Activated T-helper 1 cell treated with anti-CD3 and anti-CD28 coated beads, Interleukin-12 subunit alpha, Interleukin-12 subunit beta, Interleukin-2, Interleukin-4 antibody, amounts not matched to agents 30 ng/mL and 10 ng/mL and 1 ng/mL, durations not matched to agents 14 hours and 24 hours and 36 hours (primary cell): Measurements from ENCODE around the gene MT1G. TPM values are rescaled to one million over a fixed set of nuclear protein-coding genes. Genes with fewer than 3 reads are reported as not detected.
"Not testable (repeated sequence)": the region's sequence is repeated elsewhere in the genome, so short reads cannot be mapped to it uniquely, and the experiment has no call there.

Experiments
- DNase-seq: peaks from one replicate; pipeline ENCODE4 v3.0.0; 2021; ENCODE audit warnings: low spot score
- H3K27ac Mint-ChIP-seq: one replicate; pipeline ENCODE4 v1.8.0; 2021; ENCODE audit warnings: mild to moderate bottlenecking, mixed read lengths
- H3K27me3 Mint-ChIP-seq: one replicate; pipeline ENCODE4 v1.8.0; 2022; ENCODE audit warnings: mild to moderate bottlenecking, moderate library complexity, mixed read lengths; ENCODE audit not compliant: insufficient read depth
- H3K36me3 Mint-ChIP-seq: one replicate; pipeline ENCODE4 v1.8.0; 2021; ENCODE audit warnings: low read depth, mixed read lengths
- H3K4me1 Mint-ChIP-seq: one replicate; pipeline ENCODE4 v1.8.0; 2021; ENCODE audit warnings: low read depth, mixed read lengths
- H3K4me3 Mint-ChIP-seq: one replicate; pipeline ENCODE4 v1.8.0; 2021; ENCODE audit warnings: mild to moderate bottlenecking, moderate library complexity, mixed read lengths
- H3K9me3 Mint-ChIP-seq: one replicate; pipeline ENCODE4 v1.8.0; 2021; ENCODE audit warnings: mixed read lengths
- intact Hi-C: fragments of 100-400 bp; cut with micrococcal nuclease; formaldehyde crosslinking; loops from one replicate; pipeline ENCODE4 v1.15.1; 2024
- total RNA-seq: library from RNA; stranded (reverse); gene quantifications from 2 replicates; pipeline ENCODE4 v1.2.3, GENCODE V29; 2022

The MT1G gene
- total RNA-seq, 1 donor from 2014 or later: 29.1 TPM

DNA sequence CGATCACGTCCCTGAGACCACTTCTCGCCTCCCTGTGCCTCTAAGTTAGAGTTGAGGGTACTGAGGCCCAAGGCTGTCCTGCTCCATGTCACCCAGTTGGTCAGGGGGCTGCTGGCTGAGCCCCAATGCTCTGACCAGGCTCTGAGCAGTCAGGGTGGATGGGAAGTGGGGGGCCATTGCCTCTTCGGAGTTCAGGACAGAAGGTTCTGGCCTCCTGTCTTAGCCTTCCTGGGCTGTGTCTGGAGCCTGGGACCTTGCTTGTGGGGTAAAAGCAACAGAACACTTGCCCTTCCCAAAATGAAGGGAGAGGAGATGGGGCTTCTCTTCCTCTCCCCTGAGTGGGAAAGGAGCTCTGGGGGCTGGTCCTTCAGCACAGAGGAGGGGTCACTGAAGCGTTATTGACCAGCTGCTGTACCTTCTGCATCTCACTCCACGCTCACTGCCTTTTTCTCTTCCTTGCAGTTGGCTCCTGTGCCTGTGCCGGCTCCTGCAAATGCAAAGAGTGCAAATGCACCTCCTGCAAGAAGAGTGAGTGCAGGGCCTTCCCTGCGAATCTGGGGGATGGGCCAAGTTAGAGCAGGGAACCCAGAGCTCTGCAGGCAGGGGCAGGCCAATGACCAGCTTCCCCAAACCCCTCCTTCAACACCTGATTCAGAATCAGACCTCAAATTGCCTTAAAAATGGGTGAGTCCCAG lies 15.0 kb upstream of the MT1G start:
- Mint-ChIP-seq H3K9me3 (peaks cover 3% of the 10 kb centered on the region), H3K27me3 (no peaks in the 10 kb centered on the region), H3K4me3 (peak overlapping the region; percentile 94), H3K36me3 (peaks cover 11% of the 10 kb centered on the region), H3K4me1 (peaks cover 32% of the 10 kb centered on the region), H3K27ac (peak overlapping the region; percentile 84)
- DNase-seq: no peak
- intact Hi-C loops: loop anchor here (1.0 to 5.0 kb wide), 12 partner anchors 9 to 854 kb away; partner anchors contain the start of genes AMFR, CCDC102A, MT1E and MT1F

DNA sequence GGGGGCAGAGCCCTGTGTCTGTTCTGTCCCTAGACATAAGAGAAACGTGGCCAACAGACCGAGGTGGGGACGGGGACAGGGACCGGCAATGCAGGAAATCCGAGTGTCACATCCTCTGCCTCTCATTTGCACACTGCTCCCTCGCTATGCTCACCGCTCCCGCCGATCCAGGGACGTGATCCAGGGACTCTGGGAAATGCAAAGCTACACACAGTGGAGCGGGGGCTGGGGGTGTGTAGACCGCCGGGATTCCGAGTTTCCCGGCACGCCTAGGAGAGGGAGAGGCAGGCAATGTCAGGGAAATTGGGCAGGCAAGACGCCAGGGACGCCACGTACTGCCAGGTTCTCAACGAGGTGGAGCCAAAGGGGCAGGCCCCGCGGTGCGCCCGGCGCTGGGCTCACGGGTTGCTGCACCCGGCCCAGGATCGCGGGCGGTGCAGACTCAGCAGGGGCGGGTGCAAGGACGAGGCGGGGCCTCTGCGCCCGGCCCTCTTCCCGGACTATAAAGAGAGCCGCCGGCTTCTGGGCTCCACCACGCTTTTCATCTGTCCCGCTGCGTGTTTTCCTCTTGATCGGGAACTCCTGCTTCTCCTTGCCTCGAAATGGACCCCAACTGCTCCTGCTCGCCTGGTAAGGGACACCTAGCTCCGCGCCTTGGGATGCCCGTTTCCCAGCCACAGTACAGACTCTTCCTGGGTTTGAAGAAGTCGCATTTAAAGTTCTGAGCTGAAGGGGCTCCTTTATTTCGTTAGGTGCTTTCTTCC lies 14.3 kb upstream of the MT1G start, which contains the start of gene MT1X:
MT1X (plus strand) TSS at position 532 of the 764 bp plus-strand sequence; CDS start at position 603, 71 bp downstream.
- peaks cover 32% of the 10 kb centered on the region for H3K4me1 Mint-ChIP-seq
- H3K4me3 Mint-ChIP-seq: peak within 1 kb of the TSS; percentile 94
- peaks cover 3% of the 10 kb centered on the region for H3K9me3 Mint-ChIP-seq
- no peaks in the 10 kb centered on the region for H3K27me3 Mint-ChIP-seq
- peaks cover 11% of the 10 kb centered on the region for H3K36me3 Mint-ChIP-seq
- intact Hi-C loops: loop anchor here (1.0 to 5.0 kb wide), 12 partner anchors 8 to 855 kb away; partner anchors contain the start of genes AMFR, CCDC102A, MT1E and MT1F
- DNase-seq: peak; percentile 86
- H3K27ac Mint-ChIP-seq: peak within 1 kb of the TSS; percentile 90

DNA sequence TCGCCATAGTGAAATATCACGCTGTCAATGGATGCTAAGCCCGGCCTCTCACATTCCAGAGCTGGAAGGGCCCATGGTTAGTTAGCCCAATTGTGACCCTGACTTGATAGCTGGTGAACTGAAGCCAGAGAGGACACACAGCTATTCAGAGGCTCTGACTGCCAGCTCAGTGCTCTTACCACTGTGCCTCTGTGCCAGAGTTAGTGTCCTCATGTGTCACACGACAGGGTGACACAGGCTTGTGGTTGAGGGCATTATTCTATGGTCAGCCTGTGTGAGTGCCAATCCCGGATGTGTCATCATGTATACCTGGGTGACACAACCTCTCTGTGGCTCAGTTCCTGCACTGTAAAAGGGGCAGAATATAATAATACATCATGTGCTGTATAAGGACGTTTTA lies 12.0 kb upstream of the MT1G start:
- intact Hi-C loops: loop anchor here (5.0 kb wide), 1 partner anchor 857 kb away; the partner anchor contains the start of gene CCDC102A
- H3K27ac Mint-ChIP-seq: no peak overlapping the region
- H3K27me3 Mint-ChIP-seq: peaks cover 7% of the 10 kb centered on the region
- H3K9me3 Mint-ChIP-seq: no peaks in the 10 kb centered on the region
- H3K4me3 Mint-ChIP-seq: no peak overlapping the region
- H3K36me3 Mint-ChIP-seq: peaks cover 9% of the 10 kb centered on the region
- peaks cover 50% of the 10 kb centered on the region for H3K4me1 Mint-ChIP-seq
- no peak for DNase-seq

DNA sequence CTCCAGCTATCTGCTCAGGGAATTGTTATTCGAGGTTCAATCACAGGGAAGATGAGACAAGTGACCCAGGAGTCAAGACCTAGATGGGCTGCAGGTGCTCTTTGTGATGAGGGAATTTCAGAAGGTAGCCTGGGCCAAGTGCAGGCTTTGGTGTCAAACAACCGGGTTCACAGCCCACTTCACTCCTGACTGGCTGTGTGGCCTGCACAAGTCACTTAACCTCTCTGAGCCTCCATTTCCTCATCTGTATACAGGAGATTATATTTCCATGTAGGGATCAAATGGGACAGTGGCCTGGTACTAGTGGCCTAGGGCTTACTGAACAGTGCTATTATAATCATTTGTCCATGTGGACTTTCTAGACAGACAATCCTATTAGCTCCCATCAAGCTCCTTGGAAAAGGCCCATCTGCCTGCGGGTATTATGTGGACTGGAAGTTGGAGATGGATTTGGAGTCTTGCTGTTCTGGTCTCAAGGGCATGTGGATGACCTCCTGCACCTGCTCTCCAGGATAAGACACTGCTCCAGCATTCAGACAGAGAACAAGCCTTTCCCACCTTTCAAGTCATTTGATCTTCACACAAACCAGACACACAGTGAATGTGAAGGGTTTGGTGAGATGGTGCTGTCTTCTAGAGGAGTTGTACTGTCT lies 11.3 kb upstream of the MT1G start:
- no peak overlapping the region for H3K27ac Mint-ChIP-seq
- intact Hi-C loops: no loop called here
- no peak overlapping the region for H3K4me3 Mint-ChIP-seq
- H3K4me1 Mint-ChIP-seq: peaks cover 47% of the 10 kb centered on the region
- peaks cover 5% of the 10 kb centered on the region for H3K36me3 Mint-ChIP-seq
- no peaks in the 10 kb centered on the region for H3K9me3 Mint-ChIP-seq
- H3K27me3 Mint-ChIP-seq: peaks cover 8% of the 10 kb centered on the region
- DNase-seq: no peak

DNA sequence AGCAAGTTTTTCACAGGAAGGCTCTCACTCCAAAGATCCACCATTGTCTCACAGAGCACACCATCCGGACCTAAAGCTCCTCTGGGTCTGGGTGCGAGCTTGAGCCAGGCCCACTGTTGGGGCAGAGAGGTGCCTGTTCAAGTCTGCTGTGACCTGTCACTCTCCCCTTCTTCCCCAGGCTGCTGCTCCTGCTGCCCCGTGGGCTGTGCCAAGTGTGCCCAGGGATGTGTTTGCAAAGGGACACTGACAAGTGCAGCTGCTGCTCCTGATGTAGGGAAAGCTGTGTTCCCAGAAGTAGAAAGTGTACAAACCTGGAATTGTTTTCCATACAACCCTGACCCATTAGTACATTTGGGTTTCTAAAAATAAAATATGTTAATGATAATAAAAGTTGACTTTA lies 9.6 kb upstream of the MT1G start:
- intact Hi-C loops: no loop called here

DNA sequence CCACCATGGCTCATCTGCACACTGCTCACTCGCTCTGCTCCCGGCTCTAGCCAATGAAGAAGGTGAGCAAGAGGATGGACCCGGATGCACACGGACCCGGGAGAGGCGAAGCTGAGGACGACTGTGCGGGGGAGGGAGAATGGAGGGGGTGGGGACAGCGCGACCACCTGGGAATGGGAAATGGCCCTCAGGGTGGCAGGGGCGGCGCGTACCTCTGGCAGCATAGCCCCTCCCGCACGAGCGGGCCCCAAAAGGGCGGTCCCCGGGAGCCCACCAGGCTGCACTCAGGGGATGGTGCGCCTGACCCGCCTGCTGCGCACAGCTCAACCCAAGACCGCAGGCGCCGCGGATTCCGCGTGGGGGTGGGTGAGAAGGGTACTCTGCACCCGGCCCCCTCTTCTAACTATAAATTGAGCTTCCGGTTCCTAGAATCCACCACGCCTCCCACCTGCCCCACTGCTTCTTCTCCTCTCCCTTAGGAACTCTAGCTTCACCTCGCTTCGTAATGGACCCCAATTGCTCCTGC lies 7.9 kb upstream of the MT1G start:
- Mint-ChIP-seq H3K4me3 (peak overlapping the region; percentile 66), H3K27me3 (peaks cover 35% of the 10 kb centered on the region), H3K4me1 (peaks cover 27% of the 10 kb centered on the region), H3K36me3 (no peaks in the 10 kb centered on the region), H3K9me3 (no peaks in the 10 kb centered on the region), H3K27ac (peak overlapping the region; percentile 40)
- DNase-seq: peak; percentile 44
- intact Hi-C loops: no loop called here

More for the DNA sequence above, 9.6 kb upstream of the MT1G start:
- Mint-ChIP-seq H3K36me3 (no peaks in the 10 kb centered on the region), H3K4me1 (peaks cover 33% of the 10 kb centered on the region), H3K27ac (no peak overlapping the region), H3K27me3 (peaks cover 18% of the 10 kb centered on the region), H3K9me3 (no peaks in the 10 kb centered on the region), H3K4me3 (no peak overlapping the region)
- no peak for DNase-seq

DNA sequence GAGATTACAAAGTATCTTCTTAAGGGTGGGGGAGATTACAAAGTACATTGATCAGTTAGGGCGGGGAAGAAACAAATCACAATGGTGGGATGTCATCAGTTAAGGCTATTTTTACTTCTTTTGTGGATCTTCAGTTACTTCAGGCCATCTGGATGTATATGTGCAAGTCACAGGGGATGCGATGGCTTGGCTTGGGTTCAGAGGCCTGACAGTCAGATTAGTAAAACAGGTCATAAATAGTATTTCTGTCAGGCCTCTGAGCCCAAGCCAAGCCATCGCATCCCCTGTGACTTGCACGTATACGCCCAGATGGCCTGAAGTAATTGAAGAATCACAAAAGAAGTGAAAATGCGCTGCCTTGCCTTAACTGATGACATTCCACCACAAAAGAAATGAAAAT lies 6.7 kb upstream of the MT1G start:
- intact Hi-C loops: loop anchor here (1.0 kb wide), 2 partner anchors 8 to 28 kb away; partner anchors contain the start of gene MT1X
- Mint-ChIP-seq H3K27me3 (peaks cover 46% of the 10 kb centered on the region), H3K4me1 (peaks cover 32% of the 10 kb centered on the region)
- not testable (repeated sequence) for H3K4me3 Mint-ChIP-seq, H3K9me3 Mint-ChIP-seq, H3K27ac Mint-ChIP-seq, H3K36me3 Mint-ChIP-seq, DNase-seq

DNA sequence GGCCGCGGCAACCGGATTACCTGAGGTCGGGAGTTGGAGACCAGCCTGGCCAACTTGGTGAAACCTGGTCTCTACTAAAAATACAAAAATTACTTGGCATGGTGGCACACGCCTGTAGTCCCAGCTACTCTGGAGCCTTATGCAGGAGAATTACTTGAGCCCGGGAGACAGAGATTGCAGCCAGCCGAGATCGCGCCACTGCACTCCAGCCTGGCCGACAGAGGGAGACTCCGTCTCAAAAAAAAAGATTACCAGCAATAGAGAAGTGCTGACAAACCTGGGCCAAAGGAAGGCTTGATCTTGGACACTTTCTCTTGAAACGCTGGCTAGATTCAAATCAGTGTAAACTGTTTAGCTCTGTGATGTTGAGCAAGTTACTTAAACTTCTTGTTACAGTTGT lies 6.1 kb upstream of the MT1G start:
- Mint-ChIP-seq H3K4me1 (peaks cover 38% of the 10 kb centered on the region), H3K4me3 (no peak overlapping the region), H3K36me3 (peaks cover under 1% of the 10 kb centered on the region), H3K27me3 (peaks cover 50% of the 10 kb centered on the region), H3K27ac (no peak overlapping the region), H3K9me3 (no peaks in the 10 kb centered on the region)
- intact Hi-C loops: loop anchor here (1.0 kb wide), 2 partner anchors 8 to 28 kb away; partner anchors contain the start of gene MT1X
- DNase-seq: no peak

DNA sequence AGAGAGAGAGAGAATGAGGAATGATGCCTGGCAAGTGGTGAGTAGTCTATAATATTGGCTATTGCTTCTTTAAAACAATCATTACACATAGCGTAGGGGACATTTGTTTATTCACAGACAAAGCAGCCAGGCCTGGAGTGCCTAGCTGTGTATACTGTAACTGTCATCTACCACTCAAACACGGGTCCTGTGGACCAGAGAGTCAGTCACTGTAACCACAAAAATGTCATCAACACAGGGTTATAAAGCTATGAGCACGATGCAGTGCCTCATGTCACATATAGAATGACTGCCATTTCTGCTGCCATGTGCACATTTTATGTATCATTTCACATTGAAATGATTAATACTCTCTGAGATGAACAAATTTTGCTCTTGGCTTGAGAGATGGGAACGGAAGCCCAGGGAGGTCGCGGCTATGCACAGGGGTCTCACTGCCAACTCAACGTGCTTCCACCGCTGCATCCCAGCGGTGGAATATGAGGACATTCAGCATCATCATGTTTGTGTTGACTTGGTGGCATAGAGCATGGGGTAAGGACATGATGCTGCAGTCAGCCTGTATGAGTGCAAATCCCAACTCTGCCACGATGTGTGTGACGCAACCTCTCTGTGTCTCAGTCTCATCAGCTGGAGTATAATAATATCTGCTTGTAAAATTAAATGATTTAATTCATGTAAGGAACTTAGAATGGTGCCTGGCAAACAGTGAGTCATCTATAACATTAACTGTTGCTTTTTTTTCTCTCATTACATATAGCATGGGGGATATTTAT lies 5.1 kb upstream of the MT1G start:
- no peak overlapping the region for H3K4me3 Mint-ChIP-seq
- intact Hi-C loops: no loop called here

DNA sequence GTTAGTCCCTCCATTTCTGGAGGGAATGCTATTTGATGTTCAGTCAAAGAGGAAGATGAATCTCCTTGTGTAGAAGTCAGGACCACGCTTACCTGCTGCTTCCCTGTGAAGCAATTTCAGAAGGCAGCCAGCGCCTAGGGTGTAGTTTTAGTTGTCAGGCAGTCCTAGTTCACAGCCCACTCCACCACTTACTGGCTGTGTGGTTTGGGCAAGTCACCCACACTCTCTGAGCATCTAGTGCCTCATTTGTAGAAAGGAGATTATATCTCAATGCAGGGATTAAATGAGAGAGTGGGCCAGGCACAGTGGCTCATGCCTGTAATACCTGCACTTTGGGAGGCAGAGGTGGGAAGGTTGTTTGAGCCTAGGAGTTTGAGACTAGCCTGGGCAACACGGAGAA lies 4.3 kb upstream of the MT1G start:
- H3K4me3 Mint-ChIP-seq, intact Hi-C loops, H3K9me3 Mint-ChIP-seq, H3K36me3 Mint-ChIP-seq, DNase-seq, H3K27ac Mint-ChIP-seq: not testable (repeated sequence)
- Mint-ChIP-seq H3K4me1 (peaks cover 52% of the 10 kb centered on the region), H3K27me3 (peaks cover 61% of the 10 kb centered on the region)

More for the DNA sequence above, 5.1 kb upstream of the MT1G start:
- Mint-ChIP-seq H3K27me3 (peaks cover 58% of the 10 kb centered on the region), H3K9me3 (no peaks in the 10 kb centered on the region), H3K36me3 (peaks cover 6% of the 10 kb centered on the region), H3K4me1 (peaks cover 46% of the 10 kb centered on the region), H3K27ac (no peak overlapping the region)
- DNase-seq: no peak

DNA sequence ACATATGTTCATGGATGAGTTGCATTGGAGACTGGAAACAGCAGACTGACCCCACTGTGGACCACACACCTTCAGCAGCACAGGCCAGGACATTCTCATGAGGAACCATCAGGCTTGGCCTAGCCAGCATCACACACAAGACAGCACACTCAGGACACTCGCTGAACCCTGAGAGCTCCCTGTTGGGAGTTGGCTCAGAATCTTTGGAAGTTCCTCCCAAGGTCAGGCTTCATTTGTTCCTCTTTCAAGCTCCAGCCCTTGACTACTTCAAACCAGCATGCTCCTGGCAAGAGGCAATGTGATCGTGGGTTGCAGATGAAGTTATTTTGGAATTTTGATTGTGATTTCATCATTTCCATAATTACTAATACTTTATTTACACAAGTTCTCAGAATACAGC lies 3.8 kb upstream of the MT1G start:
- peaks cover 53% of the 10 kb centered on the region for H3K4me1 Mint-ChIP-seq
- H3K4me3 Mint-ChIP-seq, DNase-seq, H3K27ac Mint-ChIP-seq, intact Hi-C loops, H3K9me3 Mint-ChIP-seq, H3K36me3 Mint-ChIP-seq: not testable (repeated sequence)
- peaks cover 63% of the 10 kb centered on the region for H3K27me3 Mint-ChIP-seq

DNA sequence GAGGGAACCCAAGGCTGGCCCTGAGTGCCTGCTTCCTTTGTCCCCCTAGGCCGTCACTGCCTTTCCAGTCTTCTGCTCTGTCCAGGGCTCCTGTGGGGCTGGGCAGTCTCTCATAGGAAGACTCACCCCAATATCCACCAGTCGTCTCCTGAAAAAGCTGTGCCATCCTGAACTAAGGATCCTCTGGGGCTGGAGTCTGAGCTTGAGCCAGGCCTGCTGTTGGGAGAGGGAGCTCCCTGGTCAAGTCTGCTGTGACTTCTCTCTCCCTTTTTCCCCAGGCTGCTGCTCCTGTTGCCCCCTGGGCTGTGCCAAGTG lies 2.7 kb upstream of the MT1G start:
- H3K4me1 Mint-ChIP-seq: peaks cover 42% of the 10 kb centered on the region
- no peak overlapping the region for H3K4me3 Mint-ChIP-seq
- H3K27ac Mint-ChIP-seq: no peak overlapping the region
- H3K36me3 Mint-ChIP-seq: peaks cover 6% of the 10 kb centered on the region
- DNase-seq: no peak
- peaks cover 62% of the 10 kb centered on the region for H3K27me3 Mint-ChIP-seq
- H3K9me3 Mint-ChIP-seq: no peaks in the 10 kb centered on the region
- intact Hi-C loops: no loop called here
